CD4-positive, alpha-beta T cell treated with Interferon gamma for 1 hour (primary cell): Measurements from ENCODE around the gene CPNE2.
A peak's percentile ranks its signal among the peaks of the same experiment; 100 is the strongest.
"Not testable (repeated sequence)": the region's sequence is repeated elsewhere in the genome, so short reads cannot be mapped to it uniquely, and the experiment has no call there.

Source experiments
- DNase-seq: peaks from one replicate; pipeline ENCODE4 v3.0.0-alpha.2; 2020

CPNE2 gene

DNA sequence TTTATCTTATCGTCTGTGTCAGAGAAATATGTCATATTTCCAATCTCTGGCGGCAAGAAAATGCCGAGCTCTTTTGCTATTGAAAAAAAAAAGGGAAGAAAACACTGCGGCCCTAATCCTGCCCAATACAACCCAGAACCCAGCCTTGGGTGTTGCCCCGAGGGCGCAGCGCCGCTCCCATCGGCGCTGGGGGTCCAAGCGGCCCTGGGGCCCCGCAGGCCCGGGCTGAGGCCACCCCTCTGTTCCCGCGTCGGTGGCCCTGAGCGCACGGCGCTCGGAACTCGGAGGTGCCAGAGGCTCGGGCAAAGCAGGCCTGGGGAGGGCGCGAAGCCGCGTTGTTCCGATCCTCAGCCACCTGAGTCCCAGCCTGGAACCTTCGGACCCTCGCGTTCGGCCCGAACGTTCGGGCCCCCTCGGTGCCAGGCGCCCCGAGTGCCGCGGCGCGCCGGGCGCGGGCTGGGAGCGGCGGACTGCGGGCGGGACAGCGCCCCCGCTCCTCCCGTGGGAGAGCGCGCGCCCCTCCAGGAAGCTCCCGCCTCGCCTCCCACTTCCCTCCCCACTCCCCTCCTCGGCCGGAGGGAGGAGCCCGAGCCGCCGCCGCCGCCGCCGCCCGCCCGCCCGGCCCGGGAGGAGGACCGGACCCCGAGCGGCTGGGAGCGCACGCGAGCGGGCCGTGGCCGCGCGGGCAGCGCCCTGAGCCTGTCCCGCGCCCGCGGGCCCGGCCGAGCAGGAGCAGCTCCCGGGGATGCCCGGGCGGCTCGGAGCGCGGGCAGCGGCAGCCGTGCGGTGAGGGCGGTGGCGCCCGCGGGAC is at the start of gene CPNE2:
CPNE2 (plus strand) TSS at position 609 of the 811 bp plus-strand sequence. CDS start 18,160 bp downstream, outside the sequence.
- peak; percentile 11 for DNase-seq

- DNase-seq, result no peak
Measured at GRCh38 chr16:57043248-57043647, 49.1 kb upstream of the CPNE2 start.

DNA sequence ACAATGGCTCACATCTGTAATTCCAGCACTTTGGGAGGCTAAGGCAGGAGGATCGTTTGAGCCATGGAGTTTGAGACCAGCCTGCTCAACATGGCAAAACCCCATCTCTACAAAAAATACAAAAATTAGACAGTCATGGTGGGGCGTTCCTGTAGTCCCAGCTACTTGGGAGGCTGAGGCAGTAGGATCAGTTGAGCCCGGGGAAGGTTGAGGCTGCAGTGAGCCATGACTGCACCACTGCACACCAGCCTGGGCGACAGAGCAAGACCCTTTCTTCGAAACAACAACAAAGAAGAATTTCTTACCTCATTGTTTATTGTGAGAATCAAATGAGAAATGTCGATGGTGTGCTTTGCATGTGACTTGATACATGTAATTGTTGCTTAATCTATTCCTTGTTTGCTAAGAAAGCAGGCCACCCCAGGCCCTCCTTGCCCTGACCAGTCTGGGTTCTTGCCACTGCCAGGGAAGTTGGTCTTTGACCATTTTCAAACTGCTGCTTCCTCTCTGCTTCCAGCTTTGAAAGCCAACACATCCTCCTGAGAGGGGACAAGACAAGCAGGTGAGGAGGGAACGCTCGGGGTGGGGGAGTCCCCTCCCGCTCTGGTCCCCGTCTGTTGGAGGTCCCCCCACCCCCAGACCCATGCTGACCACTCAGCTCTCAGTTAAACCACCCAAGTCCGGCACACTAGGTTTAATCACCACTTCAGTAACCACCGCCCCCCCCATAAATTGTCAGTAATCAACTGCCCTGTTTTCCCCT is 47.3 kb upstream of the CPNE2 start:
- no peak for DNase-seq

DNA sequence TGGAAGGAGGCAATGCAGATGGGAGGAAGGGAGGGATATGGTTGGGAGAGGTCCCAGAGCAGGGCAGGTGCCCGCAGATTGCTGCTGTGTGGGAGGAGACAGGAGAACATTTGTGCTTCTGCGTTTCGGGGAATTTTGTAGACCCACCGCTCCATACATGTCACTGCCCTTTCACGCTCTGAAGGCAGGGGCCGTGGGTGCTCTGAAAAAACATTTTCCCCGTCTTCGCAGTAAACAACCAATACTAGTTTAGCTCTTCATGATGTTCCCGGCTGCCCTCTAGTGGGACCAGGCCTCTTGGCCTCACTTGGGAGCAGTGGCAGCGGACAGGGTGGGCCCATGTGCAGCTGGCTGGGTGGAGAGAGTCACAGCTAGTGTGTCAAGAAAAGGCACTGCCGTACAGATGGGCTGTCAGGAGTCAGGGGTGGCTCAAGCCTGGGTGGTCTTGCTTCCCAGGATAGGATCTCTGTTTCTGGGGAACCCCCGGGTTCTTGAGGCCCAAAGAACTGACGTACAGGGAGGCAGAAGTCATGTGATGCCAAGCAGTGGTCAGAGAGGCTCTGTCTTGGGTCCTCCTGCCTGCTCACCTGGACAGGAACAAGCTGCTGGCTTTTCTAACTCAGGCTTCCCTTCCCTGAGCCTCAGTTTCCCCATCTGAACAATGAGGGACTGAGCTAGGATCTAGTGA is 46.5 kb upstream of the CPNE2 start:
- DNase-seq, result peak; percentile 50

DNA sequence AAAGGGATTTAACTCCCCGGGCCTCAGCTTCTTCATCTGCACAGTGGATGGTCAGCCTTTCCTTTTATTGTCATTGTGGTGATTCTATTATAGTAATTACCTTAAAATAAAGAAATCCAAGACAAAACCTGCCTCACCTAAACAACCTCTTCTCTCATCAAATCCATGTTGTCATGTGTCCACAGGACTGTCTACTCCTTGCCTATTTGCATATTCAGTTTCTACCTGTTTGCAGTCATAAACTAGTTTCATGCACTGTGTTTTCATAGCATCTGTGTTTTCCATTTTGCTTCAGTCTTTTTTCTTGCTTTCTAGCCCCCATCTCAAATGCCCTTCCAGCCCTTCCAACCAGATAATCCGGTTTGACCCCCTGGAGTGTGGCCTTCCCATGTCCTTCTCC is 44.3 kb upstream of the CPNE2 start:
- no peak for DNase-seq

GRCh38 chr16:57049678-57050077 is 42.7 kb upstream of the CPNE2 start:
- DNase-seq, result no peak

DNA sequence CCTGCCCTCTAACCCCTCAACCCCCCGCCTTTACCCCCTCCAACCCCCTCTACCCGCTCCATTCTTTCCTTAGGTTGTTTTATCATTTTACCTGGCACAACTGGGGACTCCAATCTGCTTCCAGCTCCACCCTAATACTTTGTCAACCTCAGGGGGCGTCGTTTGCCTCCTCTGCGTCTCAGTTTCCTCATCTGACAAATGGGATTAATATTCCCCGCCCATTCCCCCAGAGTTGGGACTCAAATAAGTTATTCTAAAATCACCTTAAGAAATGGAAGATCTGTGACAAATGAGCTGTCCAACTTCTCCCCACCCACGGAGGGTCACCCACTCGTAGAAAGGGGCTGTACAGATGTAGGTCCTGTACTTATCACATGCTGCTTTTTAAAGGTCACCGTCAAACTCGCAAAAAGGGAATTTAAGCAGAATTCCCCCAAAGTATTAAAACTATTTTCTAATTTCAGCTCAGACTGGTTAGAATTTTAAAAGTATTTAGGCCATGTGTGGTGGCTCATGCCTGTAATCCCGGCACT is 40.6 kb upstream of the CPNE2 start:
- DNase-seq, result no peak

- DNase-seq, result no peak
Measured at GRCh38 chr16:57053206-57053605, 39.2 kb upstream of the CPNE2 start.

- DNase-seq, result no peak
Measured at GRCh38 chr16:57054338-57054737, 38.0 kb upstream of the CPNE2 start.

- DNase-seq, result no peak
Measured at GRCh38 chr16:57054771-57055170, 37.6 kb upstream of the CPNE2 start.

GRCh38 chr16:57055671-57056070 is 36.7 kb upstream of the CPNE2 start:
- no peak for DNase-seq

GRCh38 chr16:57058291-57058861 is 34.0 kb upstream of the CPNE2 start:
- no peak for DNase-seq

DNA sequence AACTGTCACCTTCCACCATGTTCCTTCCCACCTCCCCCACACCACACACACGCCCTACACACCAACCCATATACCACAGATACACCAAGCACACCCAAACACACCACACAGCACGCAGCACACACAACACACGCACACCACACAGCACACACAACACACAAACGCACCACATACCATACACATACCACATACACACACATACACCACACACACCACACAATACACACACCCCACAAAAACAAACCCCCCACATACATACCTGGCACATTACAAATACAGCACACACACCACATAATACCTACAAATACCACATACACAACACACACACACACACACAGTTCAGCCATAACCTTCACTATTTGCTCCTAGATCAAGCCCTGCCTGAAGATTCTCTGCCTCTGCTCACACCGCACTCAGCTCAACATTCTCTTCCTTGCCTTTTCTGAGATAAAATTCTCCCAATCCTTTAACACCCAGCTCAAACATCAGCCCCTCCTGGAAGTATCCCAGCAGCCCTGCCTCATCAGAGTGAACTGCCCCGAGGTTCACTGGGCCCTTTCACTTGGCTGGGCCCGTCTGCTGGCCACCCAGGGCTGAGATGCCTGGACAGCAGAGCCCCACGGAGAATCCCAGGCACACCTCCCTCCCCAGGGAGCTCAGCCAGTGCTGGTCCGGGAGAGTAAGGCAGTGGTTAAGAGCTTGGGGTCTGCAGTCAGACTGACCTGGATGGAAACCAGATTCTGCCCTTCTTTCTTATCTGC is 31.9 kb upstream of the CPNE2 start:
- no peak for DNase-seq

DNA sequence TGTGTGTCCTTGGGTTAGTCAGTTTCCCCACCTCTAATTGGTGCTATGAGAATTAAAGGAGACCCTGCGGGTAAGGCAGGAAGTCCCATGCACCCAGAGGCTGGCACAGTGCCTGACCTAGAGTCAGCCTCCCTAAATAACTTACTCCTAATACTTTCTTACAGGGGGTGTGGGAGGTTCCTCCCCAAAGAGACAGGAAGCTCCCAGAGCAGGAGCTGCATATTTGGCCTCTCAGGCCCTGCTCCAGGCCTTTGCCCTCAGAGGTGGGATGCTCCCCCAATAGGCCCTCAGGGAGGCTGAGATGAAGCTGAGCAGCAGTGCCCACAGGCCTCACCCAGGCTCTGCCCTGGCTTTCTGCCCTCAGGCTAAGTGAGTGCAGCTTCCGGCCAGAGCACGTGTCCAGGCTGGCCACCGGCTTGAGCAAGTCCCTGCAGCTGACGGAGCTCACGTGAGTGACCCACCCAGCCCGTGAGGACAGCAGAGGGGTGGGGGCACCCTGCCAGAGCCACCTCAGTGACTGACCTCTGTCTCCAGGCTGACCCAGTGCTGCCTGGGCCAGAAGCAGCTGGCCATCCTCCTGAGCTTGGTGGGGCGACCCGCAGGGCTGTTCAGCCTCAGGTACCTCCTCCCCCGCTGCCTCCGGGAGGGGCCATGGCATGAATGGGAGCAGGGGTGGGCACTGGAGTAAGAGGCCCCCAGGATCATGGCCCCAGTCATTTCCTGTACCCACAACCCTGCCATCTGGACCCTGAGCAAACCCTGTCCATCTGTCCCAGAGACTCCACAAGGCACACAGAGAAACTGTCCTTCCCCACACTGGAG is 31.1 kb upstream of the CPNE2 start:
- peak; percentile 47 for DNase-seq

DNA sequence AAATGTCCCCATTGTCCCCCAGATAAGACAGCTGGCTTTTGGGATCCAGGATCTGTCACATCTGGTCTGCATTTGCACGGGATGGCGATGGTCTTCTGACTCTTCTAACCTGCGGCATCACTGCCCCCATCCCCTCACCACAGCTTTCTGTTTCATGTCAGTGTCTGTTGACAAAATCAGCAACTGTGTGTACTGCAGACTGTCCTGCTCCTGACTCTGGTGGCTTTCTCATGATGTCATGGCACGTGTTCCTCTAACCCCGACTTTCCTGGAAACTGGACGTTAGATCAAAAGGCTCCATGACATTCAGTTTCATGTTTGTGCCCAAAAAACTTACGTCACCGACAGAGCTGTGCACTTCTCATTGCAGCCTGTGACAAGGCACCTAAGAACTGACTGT is 30.1 kb upstream of the CPNE2 start:
- peak; percentile 48 for DNase-seq

DNA sequence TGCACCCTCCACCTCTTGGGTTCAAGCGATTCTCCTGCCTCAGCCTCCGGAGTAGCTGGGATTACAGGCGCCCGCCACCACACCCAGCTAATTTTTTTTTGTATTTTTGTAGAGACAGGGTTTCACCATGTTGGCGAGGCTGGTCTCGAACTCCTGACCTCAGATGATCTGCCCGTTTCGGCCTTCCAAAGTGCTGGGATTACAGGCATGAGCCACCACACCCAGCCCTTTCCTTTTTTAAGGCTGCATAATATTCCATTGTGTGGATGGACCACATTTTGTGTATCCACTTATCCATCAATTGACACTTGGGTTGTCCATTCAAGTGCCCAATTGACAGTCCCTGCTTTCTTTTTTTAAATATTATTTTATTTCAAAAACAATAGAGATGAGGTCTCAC is 29.2 kb upstream of the CPNE2 start:
- not testable (repeated sequence) for DNase-seq

DNA sequence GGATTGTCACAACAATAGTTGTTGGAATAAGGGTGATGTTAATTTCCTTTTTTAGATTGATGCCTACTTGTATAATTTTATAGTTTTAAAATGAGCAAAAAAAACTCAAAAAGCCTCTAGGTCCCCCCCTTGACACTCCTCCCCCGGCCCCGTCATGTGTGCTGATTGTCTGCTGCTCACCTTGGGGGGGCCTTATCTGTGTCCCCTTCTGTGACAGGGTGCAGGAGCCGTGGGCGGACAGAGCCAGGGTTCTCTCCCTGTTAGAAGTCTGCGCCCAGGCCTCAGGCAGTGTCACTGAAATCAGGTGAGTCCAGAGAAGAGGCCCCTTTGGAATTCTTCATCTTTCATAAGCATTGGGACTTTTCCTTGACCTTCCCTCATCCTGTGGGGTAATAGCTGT is 27.4 kb upstream of the CPNE2 start:
- DNase-seq, result no peak

DNA sequence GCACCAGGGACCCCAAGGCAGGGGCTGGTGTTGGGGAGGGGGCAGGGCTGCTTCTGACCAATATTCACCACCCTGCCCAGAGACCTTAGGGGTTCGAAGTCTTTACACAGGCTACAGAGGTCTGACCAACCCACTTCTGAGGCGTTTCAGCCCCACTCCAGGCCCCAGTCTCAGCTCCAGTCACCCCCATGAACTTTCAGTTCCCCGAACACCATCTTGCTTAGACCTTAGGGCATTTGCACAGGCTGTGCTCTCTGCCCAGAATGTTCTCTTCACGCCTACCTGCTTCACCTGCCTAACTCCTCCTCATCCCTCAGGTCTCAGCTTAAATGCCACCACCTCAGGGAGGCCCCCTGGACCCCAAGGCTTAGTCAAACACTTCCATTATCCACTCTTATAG is 25.8 kb upstream of the CPNE2 start:
- no peak for DNase-seq

- no peak for DNase-seq
Measured at GRCh38 chr16:57067347-57067746, 25.0 kb upstream of the CPNE2 start.

DNA sequence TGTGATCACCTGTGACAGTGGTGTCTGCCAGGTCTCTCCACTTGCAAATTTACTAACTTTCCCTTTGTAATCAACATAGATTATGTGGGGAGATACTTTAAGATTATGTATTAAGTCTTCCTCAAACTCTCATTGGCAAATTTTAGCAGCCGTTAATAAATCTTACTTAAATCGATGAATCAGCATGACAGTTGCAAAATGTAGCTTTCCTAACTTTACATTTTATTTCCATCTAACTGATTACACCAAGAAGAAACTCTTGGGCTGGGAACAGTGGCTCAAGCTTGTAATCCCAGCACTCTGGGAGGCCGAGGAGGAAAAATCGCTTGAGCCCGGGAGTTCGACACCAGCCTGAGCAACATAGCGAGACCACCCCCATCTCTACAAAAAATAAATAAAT is 23.3 kb upstream of the CPNE2 start:
- DNase-seq, result no peak

GRCh38 chr16:57069635-57070370 is 22.6 kb upstream of the CPNE2 start:
- no peak for DNase-seq
